HEK293 (cell line): Measurements from ENCODE around the gene AMBRA1.

Experiments
- KLF10 ChIP-seq: fragments of 450-650 bp; IDR thresholded peaks from 2 replicates; pipeline ENCODE4 v1.5.1; 2018; ENCODE audit warnings: missing biosample characterization, mild to moderate bottlenecking, missing genetic modification characterization
- PBX3 ChIP-seq: sonication (generic); formaldehyde crosslinking; IDR thresholded peaks from 2 replicates; pipeline ENCODE4 v1.8.1; 2022; ENCODE audit warnings: mild to moderate bottlenecking, moderate library complexity, missing genetic modification reagents
- ZNF184 ChIP-seq: fragments of 450-650 bp; IDR thresholded peaks from 2 replicates; pipeline ENCODE4 v1.5.1; 2018; ENCODE audit warnings: missing biosample characterization, mild to moderate bottlenecking, missing genetic modification characterization
- ZNF660 ChIP-seq: fragments of 450-650 bp; IDR thresholded peaks from 2 replicates; pipeline ENCODE4 v1.5.1; 2018; ENCODE audit warnings: missing biosample characterization, mild to moderate bottlenecking, missing genetic modification characterization
- TF ChIP-seq, protein P1 (sequence below): fragments of 450-650 bp; formaldehyde crosslinking; IDR thresholded peaks from 2 replicates; pipeline ENCODE4 v1.5.1; 2016; ENCODE audit warnings: missing biosample characterization, missing genetic modification characterization

DNA sequence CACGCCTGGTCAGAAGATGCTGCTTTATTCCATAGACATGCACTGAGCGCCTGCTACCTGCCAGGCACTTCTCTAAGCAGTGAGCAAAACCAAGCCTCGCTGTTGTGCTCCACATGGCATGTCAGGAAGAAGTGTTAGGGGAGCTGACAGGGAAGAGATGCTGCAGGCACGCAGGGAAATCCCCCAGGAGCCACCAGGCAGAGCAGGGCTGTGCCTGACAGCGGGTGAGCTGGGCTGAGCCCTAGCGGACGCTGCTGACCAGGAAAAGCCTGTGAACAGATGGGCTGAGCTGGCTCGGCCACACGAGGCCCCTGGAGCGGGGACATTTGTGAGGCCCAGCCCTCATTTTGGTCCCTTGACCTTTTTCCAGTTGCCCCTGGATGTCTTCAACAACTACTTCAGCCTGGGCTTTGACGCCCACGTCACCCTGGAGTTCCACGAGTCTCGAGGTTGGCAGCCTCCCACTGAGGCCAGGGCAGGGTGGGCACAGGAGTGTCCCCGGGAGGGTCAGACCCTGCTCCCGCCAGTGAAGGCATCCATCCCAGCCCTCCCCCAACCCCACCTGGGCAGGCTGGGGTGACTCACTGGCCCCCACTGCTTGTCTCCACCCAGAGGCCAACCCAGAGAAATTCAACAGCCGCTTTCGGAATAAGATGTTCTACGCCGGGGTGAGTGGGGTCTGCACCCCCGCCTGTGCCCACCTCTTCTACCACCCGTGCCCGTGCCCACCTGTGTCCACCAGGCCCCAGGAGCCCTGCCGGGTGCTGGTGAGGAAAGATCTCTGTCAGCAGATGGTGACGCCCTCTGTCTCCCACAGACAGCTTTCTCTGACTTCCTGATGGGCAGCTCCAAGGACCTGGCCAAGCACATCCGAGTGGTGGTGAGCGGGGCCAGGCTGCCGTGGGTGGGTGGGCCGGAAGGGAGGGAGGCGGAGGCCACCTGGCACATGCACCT lies 219.8 kb downstream of the AMBRA1 start:
- TF ChIP-seq ZNF184 (tag by site-specific recombination) (no peak), PBX3 (CRISPR knock-in tag) (no peak), KLF10 (tag by site-specific recombination) (no peak), ZNF660 (tag by site-specific recombination) (no peak)
- TF ChIP-seq, protein P1, sequence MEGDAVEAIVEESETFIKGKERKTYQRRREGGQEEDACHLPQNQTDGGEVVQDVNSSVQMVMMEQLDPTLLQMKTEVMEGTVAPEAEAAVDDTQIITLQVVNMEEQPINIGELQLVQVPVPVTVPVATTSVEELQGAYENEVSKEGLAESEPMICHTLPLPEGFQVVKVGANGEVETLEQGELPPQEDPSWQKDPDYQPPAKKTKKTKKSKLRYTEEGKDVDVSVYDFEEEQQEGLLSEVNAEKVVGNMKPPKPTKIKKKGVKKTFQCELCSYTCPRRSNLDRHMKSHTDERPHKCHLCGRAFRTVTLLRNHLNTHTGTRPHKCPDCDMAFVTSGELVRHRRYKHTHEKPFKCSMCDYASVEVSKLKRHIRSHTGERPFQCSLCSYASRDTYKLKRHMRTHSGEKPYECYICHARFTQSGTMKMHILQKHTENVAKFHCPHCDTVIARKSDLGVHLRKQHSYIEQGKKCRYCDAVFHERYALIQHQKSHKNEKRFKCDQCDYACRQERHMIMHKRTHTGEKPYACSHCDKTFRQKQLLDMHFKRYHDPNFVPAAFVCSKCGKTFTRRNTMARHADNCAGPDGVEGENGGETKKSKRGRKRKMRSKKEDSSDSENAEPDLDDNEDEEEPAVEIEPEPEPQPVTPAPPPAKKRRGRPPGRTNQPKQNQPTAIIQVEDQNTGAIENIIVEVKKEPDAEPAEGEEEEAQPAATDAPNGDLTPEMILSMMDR, result no peak
